Kidney (tissue), 14 donors: ENCODE data around the gene PLEKHM3. TPM values are rescaled to one million over a fixed set of nuclear protein-coding genes. Genes with fewer than 3 reads are reported as not detected.

ENCODE experiments used
- DNase-seq, 5 donors: peaks; one replicate each; pipeline ENCODE4 v3.0.0-alpha.2; 2013 to 2020
- FAIRE-seq: peaks from 2 replicates; lab custom pipeline; 2012; peaks lifted over from hg19 to GRCh38; lab: Jason Lieb, UNC
- H3K27ac ChIP-seq, 2 donors: one replicate each; pipeline ENCODE4 v1.7.0; 2013; ENCODE audit warnings: low read depth in 2 of 2, low read length in 2 of 2, inconsistent platforms in 1 of 2
- H3K27me3 ChIP-seq: one replicate; pipeline ENCODE4 v1.7.1; 2013; ENCODE audit warnings: low read length, inconsistent platforms; ENCODE audit not compliant: control insufficient read depth, insufficient read depth
- H3K36me3 ChIP-seq, 3 donors: one replicate each; pipeline versions ENCODE4 v1.7.0 to v1.7.1; 2013; ENCODE audit warnings: low read length in 3 of 3, control low read depth in 1 of 3, inconsistent platforms in 1 of 3; ENCODE audit not compliant: insufficient read depth in 3 of 3, control insufficient read depth in 2 of 3
- H3K4me1 ChIP-seq, 3 donors: one replicate each; pipeline versions ENCODE4 v1.7.0 to v1.7.1; 2013; ENCODE audit warnings: low read length in 3 of 3, inconsistent platforms in 1 of 3, low read depth in 1 of 3; ENCODE audit not compliant: control insufficient read depth in 2 of 3, insufficient read depth in 2 of 3
- H3K4me3 ChIP-seq, 3 donors: one replicate each; pipeline versions ENCODE4 v1.7.0 to v1.8.1; 2013; ENCODE audit warnings: low read length in 3 of 3, control low read depth in 1 of 3, inconsistent platforms in 1 of 3
- H3K9ac ChIP-seq, 3 donors: one replicate each; pipeline versions ENCODE4 v1.7.0 to v1.7.1; 2013; ENCODE audit warnings: low read length in 3 of 3, control low read depth in 1 of 3, inconsistent platforms in 1 of 3
- H3K9me3 ChIP-seq, 3 donors: one replicate each; pipeline versions ENCODE4 v1.7.0 to v1.7.1; 2013; ENCODE audit warnings: low read length in 3 of 3, control low read depth in 1 of 3, inconsistent platforms in 1 of 3; ENCODE audit not compliant: control insufficient read depth in 2 of 3, insufficient read depth in 1 of 3
- CTCF ChIP-seq: IDR thresholded peaks from 3 replicates; pipeline ENCODE4 v1.5.1; 2012; ENCODE audit warnings: mild to moderate bottlenecking, moderate library complexity, borderline replicate concordance; ENCODE audit not compliant: insufficient read depth; ENCODE audit errors: extremely low read depth
- intact Hi-C: fragments of 100-400 bp; cut with DNase I; formaldehyde crosslinking; loops from one replicate; pipeline ENCODE4 v1.11.1; 2022
- polyA plus RNA-seq: library from polyadenylated mRNA; stranded (reverse); fragments of 350-450 nt; fragmentation: Illumina TruSeq; extraction: RNeasy Lipid Tissue Mini Kit (QIAGEN cat#74804); gene quantifications from one replicate; pipeline ENCODE4 v1.2.3, GENCODE V29; 2014; ENCODE audit warnings: low read depth, low replicate concordance; ENCODE audit not compliant: insufficient read depth
- total RNA-seq: library from RNA; stranded (reverse); fragmentation: NEBNext Ultra II Directional; extraction: Animal tissue kit (Norgen Biotek cat#: 25700); gene quantifications from one replicate; pipeline ENCODE4 v1.2.1, GENCODE V29; 2021
- donor health status: control.
- donor health status: control.
- donor health status: control.
- donor health status: control.
- donor health status: control.
- donor health status: DM: yes; HTN: yes; CAD: no.
- donor health status: Normal renal cell carcinoma (clear cell type).

PLEKHM3 gene
- total and polyA plus RNA-seq, 2 donors from 2014 or later = 4.2 to 13.5 TPM

GRCh38 chr2:207847807-207848544 lies 177.4 kb downstream of the PLEKHM3 start:
- H3K4me3 ChIP-seq = no peak overlapping the region
- no peak for TF ChIP-seq CTCF
- H3K27me3 ChIP-seq = no peaks in the 10 kb centered on the region
- no peak for FAIRE-seq
- intact Hi-C loops = no loop called here
- no peaks in the 10 kb centered on the region for H3K36me3 ChIP-seq
- no peaks in the 10 kb centered on the region for H3K9me3 ChIP-seq
- no peak overlapping the region for H3K9ac ChIP-seq
- H3K4me1 ChIP-seq = peaks cover 0 to 6% (median 0%) of the 10 kb centered on the region in 3 donors
- peak in 4 of 5 donors; percentile 43 to 83 (median 58) for DNase-seq
- no peak overlapping the region for H3K27ac ChIP-seq

- Histone ChIP-seq H3K9me3 (no peaks in the 10 kb centered on the region), H3K9ac (no peak overlapping the region), H3K4me3 (no peak overlapping the region), H3K36me3 (no peaks in the 10 kb centered on the region), H3K27ac (no peak overlapping the region), H3K27me3 (no peaks in the 10 kb centered on the region), H3K4me1 (peaks cover 0 to 6% (median 0%) of the 10 kb centered on the region in 3 donors)
- DNase-seq (peak in 2 of 5 donors; percentile 26 to 33), FAIRE-seq (no peak)
- TF ChIP-seq CTCF = no peak
- intact Hi-C loops = no loop called here
These were observed 178.1 kb downstream of the PLEKHM3 start for GRCh38 chr2:207847098-207847806.

DNA sequence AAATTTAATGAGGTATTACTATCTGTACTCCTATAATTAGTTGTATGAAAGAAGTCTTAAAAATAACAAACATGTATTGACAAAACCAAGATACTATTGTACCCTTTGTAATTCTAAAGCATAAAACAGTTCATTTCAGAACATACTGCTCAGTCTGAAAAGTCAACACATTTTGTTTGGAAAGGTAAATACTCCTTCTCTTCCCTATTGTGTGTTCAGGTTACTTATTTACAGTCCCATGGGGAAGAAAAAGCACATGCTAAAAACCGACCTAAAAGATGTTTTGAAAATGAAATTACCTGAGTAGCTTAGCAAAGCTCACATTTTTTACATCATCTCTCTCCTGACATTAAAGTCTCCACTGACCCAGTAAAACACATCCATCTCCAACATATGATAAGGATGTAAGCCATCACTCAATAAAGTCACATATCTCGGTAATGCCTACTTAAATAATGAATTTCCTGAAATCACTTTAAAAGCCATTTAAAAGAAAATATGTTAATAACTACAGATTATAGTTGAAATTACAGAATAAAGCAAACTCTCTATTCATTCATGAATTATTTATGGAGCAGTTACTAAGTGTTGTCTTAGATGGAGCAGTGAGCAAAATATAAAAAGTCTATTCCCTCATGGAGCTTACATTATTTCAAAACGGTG lies 180.0 kb downstream of the PLEKHM3 start:
- H3K4me1 ChIP-seq = peaks cover 0 to 6% (median 0%) of the 10 kb centered on the region in 3 donors
- FAIRE-seq = no peak
- intact Hi-C loops = no loop called here

More for the DNA sequence above, 180.0 kb downstream of the PLEKHM3 start:
- TF ChIP-seq CTCF = no peak
- no peaks in the 10 kb centered on the region for H3K36me3 ChIP-seq
- no peaks in the 10 kb centered on the region for H3K9me3 ChIP-seq
- no peak overlapping the region for H3K4me3 ChIP-seq
- no peak for DNase-seq
- H3K27me3 ChIP-seq = no peaks in the 10 kb centered on the region
- no peak overlapping the region for H3K9ac ChIP-seq
- H3K27ac ChIP-seq = no peak overlapping the region
